Astrocyte of the spinal cord (primary cell): ENCODE measurements around the gene PDE7B.
A peak's percentile ranks its signal among the peaks of the same experiment; 100 is the strongest.

Experiments
- DNase-seq: peaks from one replicate; pipeline ENCODE4 v3.0.0; 2011; ENCODE audit warnings: low read depth, low spot score
- H3K4me3 ChIP-seq: 2 replicates; pipeline ENCODE4 v1.5.1; 2011; ENCODE audit warnings: low read depth, mild to moderate bottlenecking, low read length, moderate library complexity
- in situ Hi-C: cut with HindIII; loops from 2 replicates; pipeline ENCODE4 v1.10.0; 2017; ENCODE audit warnings: low sequenced_read_pairs
- TF ChIP-seq, protein P1 (sequence below): IDR thresholded peaks from 2 replicates; pipeline ENCODE4 v1.5.1; 2012; ENCODE audit warnings: low read depth, mild to moderate bottlenecking, low read length, inconsistent platforms

The PDE7B gene

DNA sequence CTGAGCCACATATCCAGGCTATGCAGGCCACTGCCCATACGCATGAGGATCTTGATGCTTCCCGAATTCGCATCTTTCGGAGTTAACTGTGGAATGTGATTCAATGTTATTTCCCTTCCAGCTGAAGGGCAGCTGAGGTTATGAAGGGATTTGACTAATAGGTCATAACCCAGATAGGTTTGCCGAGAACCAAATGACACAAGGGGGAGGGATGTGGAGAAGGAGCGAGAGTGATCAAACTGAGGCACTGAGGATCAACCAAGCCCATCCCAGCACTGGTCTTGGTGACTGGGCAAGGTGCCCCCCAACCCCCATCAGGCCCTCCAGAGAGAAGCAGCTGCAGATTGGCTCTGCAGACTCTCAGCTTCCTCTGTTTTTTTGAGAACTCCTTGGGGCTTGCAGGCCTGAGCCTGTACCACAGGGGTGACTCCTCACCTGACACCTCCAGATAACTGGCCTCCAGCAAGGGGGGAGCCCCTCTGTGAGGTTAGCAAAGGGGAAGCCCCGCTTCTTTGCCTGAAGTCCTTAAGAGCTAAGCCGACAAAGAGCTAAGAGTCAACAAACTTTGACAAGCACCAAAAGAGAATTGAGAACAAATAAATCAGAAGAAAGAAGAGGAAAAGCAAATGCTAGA, 185.9 kb downstream of the PDE7B start:
- no peak for DNase-seq
- TF ChIP-seq, protein P1, sequence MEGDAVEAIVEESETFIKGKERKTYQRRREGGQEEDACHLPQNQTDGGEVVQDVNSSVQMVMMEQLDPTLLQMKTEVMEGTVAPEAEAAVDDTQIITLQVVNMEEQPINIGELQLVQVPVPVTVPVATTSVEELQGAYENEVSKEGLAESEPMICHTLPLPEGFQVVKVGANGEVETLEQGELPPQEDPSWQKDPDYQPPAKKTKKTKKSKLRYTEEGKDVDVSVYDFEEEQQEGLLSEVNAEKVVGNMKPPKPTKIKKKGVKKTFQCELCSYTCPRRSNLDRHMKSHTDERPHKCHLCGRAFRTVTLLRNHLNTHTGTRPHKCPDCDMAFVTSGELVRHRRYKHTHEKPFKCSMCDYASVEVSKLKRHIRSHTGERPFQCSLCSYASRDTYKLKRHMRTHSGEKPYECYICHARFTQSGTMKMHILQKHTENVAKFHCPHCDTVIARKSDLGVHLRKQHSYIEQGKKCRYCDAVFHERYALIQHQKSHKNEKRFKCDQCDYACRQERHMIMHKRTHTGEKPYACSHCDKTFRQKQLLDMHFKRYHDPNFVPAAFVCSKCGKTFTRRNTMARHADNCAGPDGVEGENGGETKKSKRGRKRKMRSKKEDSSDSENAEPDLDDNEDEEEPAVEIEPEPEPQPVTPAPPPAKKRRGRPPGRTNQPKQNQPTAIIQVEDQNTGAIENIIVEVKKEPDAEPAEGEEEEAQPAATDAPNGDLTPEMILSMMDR, result no peak
- in situ Hi-C loops, result no loop called here
- peak overlapping the region; percentile 45 for H3K4me3 ChIP-seq

DNA sequence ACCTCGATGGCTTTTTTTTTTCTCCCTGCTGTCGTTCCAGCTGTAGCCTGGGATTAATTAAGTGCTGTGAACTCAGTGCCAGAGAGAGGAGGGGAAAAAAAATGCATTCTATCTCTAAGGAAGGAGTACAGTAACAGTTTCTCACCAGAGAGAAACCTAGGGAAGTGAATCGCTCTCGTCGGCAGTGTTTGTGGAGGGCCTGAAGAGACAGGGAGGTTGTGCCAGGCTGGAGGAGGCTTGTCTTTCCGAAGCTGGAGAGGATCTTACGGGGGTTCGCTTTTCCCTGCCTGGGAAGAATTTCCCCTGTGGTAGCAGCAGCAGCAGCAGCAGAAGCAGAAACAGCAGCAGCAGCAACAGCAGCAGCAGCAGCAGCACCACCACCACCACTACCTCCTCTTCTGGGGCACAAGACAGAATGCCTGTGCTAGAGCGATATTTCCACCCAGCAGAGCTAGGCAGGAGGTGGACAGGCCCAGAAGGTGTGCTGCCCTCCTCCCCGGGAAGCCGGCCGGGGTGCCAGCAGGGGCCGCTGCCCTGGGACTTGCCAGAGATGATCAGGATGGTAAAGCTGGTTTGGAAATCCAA, 186.5 kb downstream of the PDE7B start:
- TF ChIP-seq, protein P1, result peak; percentile 4
- peak overlapping the region; percentile 45 for H3K4me3 ChIP-seq
- DNase-seq, result peak; percentile 72
- in situ Hi-C loops, result no loop called here

DNA sequence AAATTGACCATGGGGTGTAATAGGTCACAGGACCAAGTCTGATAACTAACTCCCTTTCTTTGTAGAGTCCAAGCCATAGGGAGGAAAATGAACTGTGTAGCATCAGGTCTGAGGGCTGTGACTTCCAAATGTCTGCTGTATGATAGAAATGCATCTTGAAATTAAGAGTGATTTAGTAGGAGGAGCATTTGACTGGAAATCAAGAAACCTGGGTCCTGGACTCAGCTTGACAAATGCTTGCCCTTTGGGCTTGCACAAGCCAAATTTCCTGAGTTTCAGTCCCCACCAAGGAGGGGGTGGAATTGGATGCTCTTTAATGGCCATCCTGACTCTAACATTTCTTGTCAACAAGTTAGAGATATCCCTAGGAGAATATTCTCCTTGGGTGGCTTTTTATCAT, 187.0 kb downstream of the PDE7B start:
- no peak for DNase-seq
- TF ChIP-seq, protein P1, result no peak
- in situ Hi-C loops, result no loop called here
- peak overlapping the region; percentile 45 for H3K4me3 ChIP-seq

DNA sequence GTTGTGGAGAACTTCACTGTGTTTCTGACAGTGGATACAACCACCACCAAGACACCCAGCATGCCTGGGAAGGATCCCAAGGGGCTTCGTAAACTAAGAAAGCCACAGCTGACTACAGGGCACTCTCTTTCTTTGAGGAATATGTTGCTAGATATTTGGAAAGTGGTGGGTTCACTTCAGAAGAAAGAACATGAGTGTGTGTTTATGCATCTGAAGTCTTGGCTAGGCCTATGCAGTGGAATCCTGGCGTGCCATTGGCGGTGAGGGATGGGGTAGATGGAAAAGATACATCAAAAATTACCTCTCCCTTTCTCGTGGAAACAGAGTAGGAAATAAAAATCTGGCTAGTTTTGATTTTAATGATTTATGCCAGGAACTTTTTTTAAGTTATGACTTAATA, 187.7 kb downstream of the PDE7B start:
- H3K4me3 ChIP-seq, result peak overlapping the region; percentile 45
- TF ChIP-seq, protein P1, result no peak
- no peak for DNase-seq
- in situ Hi-C loops, result no loop called here

DNA sequence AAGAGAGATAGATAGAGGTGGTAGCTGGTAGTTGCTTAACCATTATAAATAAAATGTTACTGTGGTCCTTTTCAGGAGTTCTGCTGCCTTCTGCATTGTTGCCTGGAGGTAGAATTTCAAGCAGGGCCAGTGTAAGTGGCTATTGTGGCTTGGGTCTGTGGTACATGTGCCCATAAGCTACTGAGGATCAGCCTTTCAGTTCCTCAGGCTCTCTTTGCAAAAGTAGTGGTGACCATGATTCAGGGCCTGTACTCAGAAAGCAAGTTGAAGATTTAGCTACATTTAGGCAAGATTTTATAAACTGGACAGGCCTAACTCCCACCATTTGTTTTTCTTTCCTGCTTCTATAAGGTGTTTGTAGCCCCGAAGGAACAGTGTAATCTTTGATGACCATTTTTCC, 199.0 kb downstream of the PDE7B start:
- in situ Hi-C loops, result no loop called here
- TF ChIP-seq, protein P1, result no peak
- H3K4me3 ChIP-seq, result no peak overlapping the region
- no peak for DNase-seq

DNA sequence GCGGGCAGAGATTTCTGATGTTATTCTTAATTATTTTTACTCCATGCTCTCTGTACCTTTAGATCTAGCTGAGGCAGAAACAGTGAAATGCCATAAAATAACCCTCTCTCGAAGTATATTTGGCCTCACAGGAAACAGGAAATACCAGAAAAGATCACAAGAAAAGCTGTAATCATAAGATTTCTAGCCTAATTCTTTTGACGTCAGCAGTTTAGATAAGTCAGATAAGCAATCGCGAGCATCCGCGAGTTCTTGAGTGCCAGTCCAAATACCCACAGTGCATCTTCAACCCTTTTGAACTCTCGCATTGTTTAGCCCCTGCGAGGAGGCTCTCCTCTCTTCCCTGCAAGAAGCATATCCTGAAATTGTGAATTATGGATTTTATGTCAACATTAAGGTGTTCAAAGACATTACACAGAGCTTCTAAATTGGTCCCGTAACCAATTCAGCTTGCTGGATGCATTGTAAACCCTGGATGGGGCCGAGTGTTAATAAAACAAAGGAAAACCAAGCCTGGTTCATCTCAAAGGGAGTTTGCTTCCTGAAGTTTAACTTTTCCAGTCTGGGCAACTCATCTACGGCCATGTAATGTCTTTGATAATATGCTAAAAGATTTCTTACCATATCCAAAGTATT, 199.8 kb downstream of the PDE7B start:
- DNase-seq, result peak; percentile 59
- H3K4me3 ChIP-seq, result no peak overlapping the region

More for the DNA sequence above, 199.8 kb downstream of the PDE7B start:
- in situ Hi-C loops, result no loop called here
- TF ChIP-seq, protein P1, result no peak
